ENCODE data around the gene B4GALT2. TPM values are rescaled to one million over a fixed set of nuclear protein-coding genes. Genes with fewer than 3 reads are reported as not detected.

B4GALT2 gene
- total and polyA plus RNA-seq, 9 of the 15 experiments (the other 6 are each of a cell fraction or from before 2014, with no cell fraction given), result 1.3 to 86.8 (median 43.8) TPM

- no TSS peak for BruUV-seq (replicated peaks)
- TF ChIP-seq TRIM24 (IDR thresholded peaks at IDR 0.05), result no peak
- TF ChIP-seq ZNF23 (CRISPR knock-in tag; IDR thresholded peaks at IDR 0.05), result no peak
- TF ChIP-seq CREB1 (IDR thresholded peaks at IDR 0.05), result no peak
- TF ChIP-seq CREB1 (CRISPR knock-in tag; IDR thresholded peaks at IDR 0.05), result 0 out of 2 replicates have a peak, but pooled peaks have one; percentile 3
- ChIA-PET POLR2A (interaction anchor here (0.5 to 1.9 kb wide), 16 partner anchors 11 to 584 kb away, joined by 3 to 7 read pairs (median 3); partner anchors contain the start of genes ATP6V0B and ERI3), CTCF (ENCODE audit: low intra/inter-chr PET ratio) (no interaction called here)
- H3K27ac ChIP-seq (ENCODE audit: extremely low read depth, low read depth, low read length), result no peak overlapping the region
- H3K4me3 ChIP-seq, result peak overlapping the region; percentile 74; the same call in 1 of the 2 replicates
- no peaks in the 10 kb centered on the region for H3K79me2 ChIP-seq (ENCODE audit: control insufficient read depth, insufficient read depth, low read length)
- peak overlapping the region; percentile 96 for H2AFZ ChIP-seq (ENCODE audit: low read depth, low read length)
- peak overlapping the region in 1 of 2 experiments; percentile 95; a peak in 2 of 4 replicates for H3K9ac ChIP-seq (ENCODE audit: insufficient read depth in 1 of 2, low read depth in 2 of 2, low read length in 2 of 2)
- ATAC-seq, result no peak
- H3K36me3 ChIP-seq (ENCODE audit: control insufficient read depth, insufficient read depth, low read length), result peaks cover under 1% of the 10 kb centered on the region; the same call in 1 of the 3 replicates
- H4K20me1 ChIP-seq (replicated peaks; ENCODE audit: control insufficient read depth, insufficient read depth, low read length), result no peaks in the 10 kb centered on the region
- no peak for DNase-seq (ENCODE audit: extremely low read depth in 1 of 4, low spot score in 3 of 4)
- H3K4me1 ChIP-seq (replicated peaks in 1 of 2; ENCODE audit: control insufficient read depth in 2 of 2, insufficient read depth in 2 of 2, low read length in 2 of 2), result peaks cover 15 to 52% of the 10 kb centered on the region in 2 experiments; a peak in 4 of 5 replicates
- peak overlapping the region; percentile 81 for H3K4me2 ChIP-seq (ENCODE audit: insufficient read depth, low read length)
- in situ Hi-C loops (cut with MboI) (no loop called here), intact Hi-C loops (cut with micrococcal nuclease) (loop anchor here (5.0 to 10.0 kb wide), 2 partner anchors 230 to 302 kb away; no protein-coding TSS in a partner anchor)
- FAIRE-seq, result no peak
- H3K9me1 ChIP-seq (ENCODE audit: control insufficient read depth, insufficient read depth, low read length), result no peaks in the 10 kb centered on the region
- WGBS (ENCODE audit: insufficient coverage, low coverage, missing lambda C conversion rate), result 68% methylated on average over 11 of the region's 11 CpGs
- no peaks in the 10 kb centered on the region for H3K27me3 ChIP-seq (ENCODE audit: control insufficient read depth in 2 of 2, insufficient read depth in 2 of 2, low read length in 2 of 2)
- no peaks in the 10 kb centered on the region for H3K9me3 ChIP-seq (replicated peaks; ENCODE audit: control insufficient read depth, insufficient read depth, low read depth, low read length)
Measured at GRCh38 chr1:43992232-43992995, 13.4 kb downstream of the B4GALT2 start.

All from K562 (cell line).